Activated CD8-positive, alpha-beta memory T cell treated with anti-CD3 and anti-CD28 coated beads, Interleukin-2, amount 50 U/mL, for 48 hours (primary cell): ENCODE results near the gene TTC29.

ENCODE experiments used
- DNase-seq: peaks from one replicate; pipeline ENCODE4 v3.0.0-alpha.2; 2020

Gene TTC29, protein sequence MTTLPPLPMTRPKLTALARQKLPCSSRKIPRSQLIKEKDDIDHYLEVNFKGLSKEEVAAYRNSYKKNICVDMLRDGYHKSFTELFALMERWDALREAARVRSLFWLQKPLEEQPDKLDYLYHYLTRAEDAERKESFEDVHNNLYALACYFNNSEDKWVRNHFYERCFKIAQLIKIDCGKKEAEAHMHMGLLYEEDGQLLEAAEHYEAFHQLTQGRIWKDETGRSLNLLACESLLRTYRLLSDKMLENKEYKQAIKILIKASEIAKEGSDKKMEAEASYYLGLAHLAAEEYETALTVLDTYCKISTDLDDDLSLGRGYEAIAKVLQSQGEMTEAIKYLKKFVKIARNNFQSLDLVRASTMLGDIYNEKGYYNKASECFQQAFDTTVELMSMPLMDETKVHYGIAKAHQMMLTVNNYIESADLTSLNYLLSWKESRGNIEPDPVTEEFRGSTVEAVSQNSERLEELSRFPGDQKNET

DNA sequence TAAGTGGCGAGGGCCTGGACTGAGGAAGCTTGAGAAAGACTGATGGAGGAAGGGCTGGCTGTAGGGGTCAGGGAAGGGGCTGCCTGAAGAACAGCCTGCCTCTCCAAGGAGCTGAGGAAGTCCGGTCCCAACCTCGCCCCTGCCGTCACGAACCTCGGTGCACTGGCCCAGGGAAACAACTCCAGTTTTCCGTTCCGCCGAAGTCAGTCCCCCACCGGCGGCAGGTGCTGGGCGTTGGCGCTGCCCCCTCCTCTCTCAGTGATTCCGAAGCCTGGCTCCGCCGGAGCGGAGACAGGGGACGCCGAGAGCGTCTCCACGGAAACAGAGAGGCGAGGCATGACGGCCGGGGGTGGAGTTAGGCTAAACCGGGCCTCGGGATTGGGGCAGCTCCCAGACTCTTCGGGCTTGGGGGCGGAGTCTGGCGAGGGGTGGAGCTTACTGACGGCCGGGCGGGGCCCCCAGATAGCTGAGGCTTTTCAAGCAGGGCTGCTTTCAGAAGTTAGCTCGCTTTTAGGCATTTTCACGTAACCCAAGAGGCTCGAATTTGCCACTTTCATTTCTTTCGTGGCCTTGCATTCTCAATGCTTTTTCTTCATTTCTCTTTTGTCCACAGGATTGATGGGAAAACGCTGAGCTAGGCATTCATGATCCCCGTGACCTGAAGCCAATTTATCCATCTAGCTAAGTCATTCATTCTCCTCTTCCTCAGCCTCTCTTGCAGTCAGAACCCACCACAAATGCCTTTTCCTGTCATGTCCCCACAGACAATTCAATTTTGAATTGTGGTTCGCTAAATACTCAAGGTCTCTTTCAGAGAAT lies at the start of gene TTC29:
Gene TTC29 (minus strand): TSS at position 309 of the 819 bp plus-strand sequence. CDS start 5,969 bp downstream, outside the sequence.
- peak; percentile 89 for DNase-seq

DNA sequence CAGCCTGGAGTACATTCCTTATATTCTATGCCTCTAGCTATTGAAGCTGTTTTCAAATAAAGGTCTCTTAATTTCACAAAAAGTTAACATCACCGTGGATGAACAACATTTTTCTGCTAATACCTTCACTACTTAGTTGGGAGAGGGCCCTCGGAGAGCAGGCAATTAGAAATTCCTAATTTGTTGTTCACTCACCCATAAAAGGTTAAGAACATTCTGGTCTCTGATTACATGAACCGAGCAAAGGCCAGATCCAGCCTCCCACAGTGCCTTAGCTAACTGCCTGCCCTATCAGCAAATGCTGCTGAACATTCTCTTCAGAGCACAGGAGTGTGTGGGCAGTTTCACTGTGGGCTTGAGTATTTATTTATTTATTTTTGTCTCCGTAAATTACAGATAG lies 36.0 kb upstream of the TTC29 start:
- no peak for DNase-seq

DNA sequence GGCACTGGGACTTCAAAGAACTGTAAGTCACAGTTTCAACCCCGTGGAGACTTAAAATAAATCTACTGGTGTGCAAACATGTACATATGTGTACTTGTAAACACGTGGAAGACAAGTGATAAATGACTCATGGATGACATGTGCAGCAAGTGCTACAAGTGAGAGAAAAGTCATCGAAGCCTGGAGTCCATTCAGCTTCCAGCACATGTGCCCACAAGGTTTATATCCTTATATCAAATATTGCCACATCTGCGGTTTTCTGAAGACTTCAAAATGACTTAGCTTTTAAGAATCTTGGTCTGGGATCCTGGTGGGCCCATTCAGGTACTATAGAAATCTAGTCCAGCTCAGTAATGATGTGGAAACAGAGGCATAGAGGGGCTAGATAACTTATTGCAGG lies 33.0 kb upstream of the TTC29 start:
- no peak for DNase-seq

DNA sequence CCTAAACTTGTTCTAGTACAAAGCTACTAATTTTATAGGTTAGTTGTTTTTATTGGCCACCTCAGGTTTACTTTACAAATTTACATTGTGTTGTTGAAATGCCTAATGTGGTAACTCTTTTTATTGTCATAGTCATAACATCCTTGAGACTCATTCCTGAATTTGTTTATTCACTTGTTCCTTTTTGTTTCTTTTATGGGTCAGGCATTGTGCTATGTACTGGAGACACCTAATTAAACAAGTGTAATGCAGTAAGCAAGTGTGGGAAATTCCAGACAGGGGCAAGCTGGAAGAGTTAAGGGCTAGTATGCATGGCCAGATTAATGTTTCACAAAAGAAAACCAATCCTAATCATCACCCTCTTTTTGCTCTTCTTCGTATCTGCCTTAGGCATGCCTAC lies 30.5 kb upstream of the TTC29 start:
- DNase-seq = no peak

DNA sequence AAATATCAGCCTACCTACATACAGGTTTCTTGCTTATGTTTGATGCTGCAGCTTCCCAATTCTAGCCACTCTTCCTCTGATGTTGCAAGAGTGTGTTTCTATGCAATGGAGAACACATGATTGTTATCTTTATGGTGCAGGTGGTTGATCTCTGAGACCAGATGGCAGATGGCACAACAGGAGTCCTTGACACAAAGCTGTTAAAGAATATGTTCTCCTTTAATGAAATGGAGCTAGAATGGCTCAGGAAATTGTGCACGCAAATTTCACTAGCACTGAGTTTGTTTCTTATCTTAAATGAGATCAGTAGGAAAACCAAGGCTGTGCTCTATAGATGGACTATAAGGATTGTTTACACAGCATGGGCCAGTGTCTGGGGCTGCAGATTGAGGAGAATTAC lies 29.9 kb upstream of the TTC29 start:
- no peak for DNase-seq

DNA sequence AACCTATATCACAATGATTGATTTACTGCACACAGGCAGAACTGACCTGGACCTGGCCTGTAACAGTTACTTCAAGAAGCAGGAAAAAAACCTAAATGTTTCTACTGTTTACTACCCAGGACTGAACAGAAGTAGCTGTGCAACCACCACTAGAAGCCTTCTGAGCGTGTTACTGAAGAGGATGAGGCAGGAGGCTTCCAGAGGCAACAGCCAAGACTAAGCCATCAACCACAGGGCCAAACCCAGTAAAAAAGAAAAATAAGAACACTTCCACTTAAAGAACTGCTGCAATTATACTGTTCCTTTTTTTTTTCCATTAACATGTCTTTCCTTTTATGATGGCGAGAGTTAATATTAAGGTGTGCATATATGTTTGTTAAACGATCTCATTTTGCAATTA lies 29.4 kb upstream of the TTC29 start:
- DNase-seq = no peak

DNA sequence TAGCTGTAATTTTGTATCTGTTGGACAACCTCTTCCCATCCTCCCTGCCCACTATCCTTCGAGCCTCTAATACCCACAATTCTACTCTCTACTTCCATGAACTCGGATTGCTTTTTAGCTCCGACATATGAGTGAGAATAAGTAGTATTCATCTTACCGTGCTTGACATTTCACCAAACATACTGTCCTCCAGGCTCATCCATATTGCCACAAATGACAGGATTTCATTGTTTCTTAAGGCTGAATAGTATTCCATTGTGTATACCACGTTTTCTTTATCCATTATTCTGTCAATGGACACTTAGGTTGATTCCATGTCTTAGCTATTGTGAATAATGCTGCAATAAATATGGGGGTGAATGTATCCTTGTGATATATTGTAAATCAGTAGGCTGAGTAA lies 26.4 kb upstream of the TTC29 start:
- no peak for DNase-seq

DNA sequence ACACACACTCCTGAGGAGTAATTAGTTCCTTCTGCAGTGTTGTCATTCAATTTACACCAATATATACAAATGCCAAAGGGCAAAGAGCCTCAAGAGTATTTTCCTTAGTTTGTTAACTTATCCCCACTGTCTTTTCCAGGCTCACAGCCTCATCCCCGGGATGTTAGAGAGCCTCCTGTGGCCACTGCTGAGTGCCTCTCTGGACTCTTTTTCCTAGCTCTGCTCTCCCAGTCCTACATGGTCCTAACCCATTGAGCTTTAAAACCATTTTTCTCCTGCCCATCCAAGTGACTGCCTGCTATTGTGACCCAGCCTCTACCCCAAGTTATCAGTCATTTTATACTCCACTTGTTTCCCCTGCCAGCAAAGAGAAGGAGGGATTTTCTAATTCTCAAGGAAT lies 23.5 kb upstream of the TTC29 start:
- DNase-seq = no peak

DNA sequence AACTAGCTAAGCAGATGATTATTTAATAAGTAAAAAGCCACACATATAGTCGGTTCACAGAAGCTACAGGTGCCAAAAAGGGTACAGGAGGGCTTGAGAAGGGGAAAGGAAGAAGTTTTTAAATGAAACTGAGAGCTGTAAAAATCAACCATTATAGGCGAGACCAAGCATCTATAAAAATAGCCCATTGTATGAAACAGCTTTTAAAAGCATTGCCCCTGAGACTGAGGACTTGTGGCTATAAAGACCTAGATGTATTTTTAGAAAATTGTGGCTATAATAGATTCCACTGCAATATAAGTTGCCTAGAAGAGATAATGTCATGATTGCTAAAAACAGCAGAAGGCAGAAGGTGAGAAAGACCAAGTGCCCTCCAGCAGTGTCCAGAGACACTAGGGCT lies 15.0 kb upstream of the TTC29 start:
- DNase-seq = no peak

DNA sequence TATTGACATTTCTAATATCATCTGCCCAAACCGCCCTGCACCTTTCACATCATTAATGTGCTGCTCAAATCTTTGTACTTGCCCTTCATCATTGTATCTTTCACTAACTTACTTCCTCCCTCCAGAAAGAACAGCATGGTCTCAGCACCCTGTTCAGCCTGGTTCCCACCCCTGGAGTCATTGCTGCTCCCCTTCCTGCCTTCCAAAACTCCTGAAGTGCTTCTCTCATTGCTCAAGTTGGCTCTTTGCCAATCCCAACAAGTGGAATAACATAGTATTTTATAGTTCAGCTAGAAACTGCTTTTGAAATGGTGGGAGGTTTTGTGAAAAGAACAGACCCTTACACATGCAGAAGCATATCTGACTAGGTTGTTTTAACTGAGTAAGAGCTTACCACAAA lies 14.0 kb upstream of the TTC29 start:
- DNase-seq = no peak

DNA sequence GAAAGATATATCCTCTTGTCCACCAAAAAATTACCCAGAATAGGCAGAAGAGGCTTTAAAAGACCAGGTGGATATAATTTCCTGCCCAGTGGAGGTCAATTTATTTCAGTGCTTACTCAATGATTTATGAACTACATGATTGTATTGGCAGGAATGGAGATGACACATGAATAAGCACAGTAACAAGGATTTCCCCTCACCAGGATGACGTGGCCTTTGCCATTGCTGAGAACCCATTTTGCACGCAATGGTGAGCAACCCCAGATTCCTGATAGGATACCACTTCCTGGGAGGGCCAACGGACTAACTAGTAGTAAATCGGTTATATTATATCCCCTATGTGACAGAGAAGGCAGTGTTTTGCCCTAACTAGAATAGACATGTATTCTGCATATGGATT lies 11.6 kb upstream of the TTC29 start:
- DNase-seq = no peak

DNA sequence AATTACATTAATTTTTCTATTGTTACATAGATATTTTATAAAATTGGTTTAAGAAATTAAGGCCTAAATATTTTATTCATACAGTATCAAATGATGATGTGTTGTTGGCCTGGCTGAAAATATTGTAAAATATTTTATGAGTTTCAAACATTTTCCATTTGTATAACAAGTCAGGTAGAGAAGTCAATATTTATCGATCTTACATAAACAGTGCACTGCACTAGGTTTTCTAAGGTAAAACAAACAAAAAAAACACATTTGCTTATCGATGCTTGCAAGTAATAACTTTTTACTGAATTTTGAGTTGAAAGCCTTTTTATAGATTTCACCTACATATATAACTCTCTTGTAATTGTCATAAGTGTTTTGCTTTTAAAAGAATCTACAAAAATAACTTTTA lies 7.2 kb upstream of the TTC29 start:
- no peak for DNase-seq

DNA sequence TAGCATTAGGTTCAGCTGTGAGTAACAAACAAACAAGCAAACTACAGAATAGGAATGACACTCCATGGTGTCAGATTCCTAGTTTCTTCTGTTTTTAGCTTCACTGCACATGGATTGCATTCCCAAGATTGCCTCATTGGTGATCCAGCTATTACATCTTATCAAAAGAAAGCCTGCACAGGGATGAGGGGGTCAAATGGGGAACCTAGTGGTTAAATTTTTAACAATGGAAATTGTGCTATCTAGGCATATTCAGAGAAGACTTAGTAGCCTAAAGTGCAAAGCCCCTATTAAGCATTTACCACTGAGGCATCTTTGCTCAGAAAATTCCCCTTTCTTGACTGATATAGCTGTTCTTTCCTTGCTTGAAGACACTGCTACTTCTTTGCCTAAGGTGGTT lies 3.9 kb upstream of the TTC29 start:
- no peak for DNase-seq

DNA sequence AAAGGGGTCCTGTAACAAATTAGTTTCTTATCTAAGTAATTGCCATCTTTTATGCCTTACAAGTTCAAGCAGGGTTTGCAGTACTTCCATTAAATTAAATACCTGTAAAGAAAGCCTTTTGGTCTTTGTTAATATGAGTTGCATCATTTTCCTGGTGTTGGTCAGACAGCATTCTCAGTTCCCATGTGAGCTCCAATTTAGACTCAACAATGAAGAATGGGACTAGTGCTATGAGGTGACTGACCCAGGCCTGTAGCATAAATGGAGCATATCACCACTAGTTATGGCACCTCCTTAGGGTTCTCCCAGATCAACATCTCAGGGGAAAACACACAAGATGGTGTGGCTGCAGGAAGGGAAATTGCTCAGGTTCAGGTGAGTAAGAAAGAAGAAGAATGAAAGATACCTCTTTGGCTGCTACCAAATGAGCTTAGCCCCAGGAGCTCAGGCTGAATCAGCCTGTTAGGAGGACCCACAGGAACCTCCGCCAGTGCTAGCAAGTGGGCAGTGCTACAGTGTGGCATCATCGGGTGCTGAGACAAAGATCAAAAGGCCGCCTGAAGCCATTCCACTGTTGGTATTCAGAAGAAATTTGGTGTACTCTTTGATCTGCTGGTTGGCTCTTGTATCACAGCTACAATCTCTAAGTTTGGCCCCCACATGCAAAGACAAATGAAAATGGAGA lies 1.8 kb downstream of the TTC29 start:
- no peak for DNase-seq

DNA sequence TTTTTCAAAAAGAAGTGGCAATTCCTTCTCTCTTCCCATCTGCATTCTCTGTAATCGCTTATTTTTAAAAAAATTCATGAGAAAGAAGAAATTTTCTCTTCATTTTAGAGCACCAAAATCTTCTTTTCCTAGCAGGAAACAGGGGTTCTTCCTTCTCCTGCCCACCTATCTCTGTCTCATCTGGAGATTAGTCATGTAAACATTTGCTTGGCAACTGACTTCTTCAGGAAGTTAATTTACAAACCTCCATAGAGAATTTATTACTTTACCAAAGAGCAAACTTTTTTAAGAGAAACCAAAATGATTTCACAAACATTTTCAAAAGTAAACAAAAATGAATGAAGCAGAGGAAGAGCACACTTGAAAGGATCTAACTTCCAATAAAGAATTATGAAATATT lies 13.5 kb downstream of the TTC29 start:
- no peak for DNase-seq

DNA sequence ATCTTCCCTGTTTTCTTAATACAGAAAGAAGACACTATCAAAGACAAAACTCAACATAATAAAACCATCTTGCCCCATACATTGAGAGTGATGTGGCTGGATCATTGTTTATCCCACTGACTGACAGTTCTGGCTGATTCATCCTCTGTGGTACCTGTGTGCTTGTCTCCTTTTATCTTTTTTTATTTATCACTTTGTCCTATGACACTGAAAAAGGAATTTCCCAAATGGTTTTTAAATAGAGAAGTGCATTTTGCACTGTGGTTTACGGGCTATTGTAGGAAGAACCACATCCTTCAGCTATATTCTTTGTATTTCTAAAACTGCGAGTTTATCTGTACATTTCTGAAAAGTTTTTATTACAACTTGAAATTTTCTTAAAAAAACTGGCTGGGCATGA lies 15.0 kb downstream of the TTC29 start:
- no peak for DNase-seq

DNA sequence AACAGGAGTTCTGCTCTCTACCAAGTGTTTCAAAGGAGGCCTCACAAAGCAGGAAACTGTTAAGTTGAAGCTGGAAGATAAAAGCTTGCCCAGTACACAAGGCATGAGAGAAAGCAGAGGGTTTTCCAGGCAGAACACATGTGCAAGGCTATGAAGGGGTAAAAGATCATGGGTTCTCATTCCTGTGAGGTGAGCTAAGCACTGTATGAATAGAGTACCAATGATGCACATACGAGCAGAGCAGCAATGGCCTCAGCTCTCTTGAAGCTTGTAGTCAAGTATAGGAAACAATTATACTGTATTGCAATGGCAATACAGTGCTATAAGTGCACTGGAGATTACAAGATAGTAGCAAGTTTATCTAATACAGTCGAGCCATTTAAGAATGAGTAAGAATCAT lies 18.0 kb downstream of the TTC29 start:
- DNase-seq = no peak

DNA sequence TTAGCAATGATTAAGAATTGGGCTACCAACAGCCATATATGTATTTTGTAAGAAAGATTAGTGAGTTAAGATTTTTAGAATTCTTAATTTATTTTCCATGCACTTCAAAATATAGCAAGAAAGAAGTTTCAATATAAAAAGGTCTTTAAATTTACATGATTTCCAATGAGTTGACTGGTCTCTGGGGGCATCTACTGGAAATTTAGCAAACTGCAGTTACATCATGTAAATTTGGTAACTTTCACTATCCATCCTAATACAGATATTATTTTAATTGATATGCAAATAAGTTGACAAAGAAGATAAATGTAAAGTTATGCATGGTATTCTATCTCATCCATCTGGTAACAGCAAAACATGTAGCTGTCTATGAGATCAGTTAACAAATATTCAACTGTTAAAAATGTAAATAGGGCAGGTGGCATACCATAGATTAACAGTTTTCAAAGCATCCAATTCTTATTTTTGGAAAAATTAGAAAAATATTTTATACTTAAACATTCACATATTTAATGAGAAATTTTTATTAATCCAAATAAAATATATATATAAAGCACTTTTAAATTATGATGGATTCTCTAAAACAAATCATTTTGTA lies 29.1 kb downstream of the TTC29 start:
- DNase-seq = no peak

DNA sequence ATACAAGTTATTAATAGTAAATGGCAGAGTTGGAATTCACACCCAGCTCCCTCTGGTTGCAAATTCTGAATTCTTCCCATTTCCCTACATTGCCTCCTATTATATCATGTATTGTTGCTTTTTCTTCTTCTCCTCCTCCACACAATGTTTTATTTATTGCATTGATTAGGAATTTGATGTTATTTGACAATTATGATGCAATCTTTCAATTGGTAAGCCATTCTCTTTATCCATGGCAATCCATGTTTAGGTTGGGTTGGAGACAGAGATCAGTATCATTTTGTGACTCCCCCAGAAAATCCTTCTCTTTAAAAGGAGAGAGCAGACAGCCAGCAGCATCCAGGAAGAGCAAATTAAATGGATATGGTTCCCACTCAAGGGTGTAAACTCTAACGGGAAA lies 30.5 kb downstream of the TTC29 start:
- no peak for DNase-seq

DNA sequence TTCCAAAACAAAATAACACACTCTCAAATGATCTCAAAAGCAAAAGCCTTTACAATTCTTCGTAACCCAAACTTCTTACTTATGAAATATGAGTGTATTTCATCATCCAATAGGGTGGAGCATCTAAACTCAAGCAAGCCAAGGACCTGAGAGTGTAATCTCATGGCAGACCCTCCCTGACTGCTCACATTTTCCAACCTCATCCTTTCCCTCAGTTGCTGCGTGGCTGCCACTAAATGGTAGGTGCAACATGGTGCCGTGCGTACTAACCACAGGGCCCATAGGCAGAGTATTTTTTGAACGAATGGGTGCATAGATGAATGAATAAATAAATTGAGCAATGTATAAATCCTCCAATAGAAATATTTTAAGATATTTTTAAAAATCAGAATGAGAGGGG lies 45.4 kb downstream of the TTC29 start:
- DNase-seq = no peak

DNA sequence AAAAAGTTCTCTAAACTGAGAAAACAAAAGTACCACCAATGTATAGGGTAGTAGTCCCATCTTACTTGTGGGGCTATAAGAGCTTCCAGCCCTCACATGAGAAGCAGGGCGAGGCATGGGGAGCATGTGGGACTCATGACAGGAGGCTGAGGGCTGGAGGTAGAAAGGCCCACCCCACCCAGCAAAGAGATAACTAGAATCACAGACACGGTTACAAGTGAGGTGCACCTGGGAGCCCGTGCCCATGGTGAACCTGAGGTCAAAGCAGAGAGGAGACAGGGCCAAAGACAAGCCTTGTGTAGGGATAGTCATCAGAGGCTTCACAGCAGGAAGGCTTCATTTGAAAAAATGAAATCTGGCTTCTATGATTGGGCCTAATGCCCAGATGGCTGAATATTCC lies 55.4 kb downstream of the TTC29 start:
- no peak for DNase-seq

DNA sequence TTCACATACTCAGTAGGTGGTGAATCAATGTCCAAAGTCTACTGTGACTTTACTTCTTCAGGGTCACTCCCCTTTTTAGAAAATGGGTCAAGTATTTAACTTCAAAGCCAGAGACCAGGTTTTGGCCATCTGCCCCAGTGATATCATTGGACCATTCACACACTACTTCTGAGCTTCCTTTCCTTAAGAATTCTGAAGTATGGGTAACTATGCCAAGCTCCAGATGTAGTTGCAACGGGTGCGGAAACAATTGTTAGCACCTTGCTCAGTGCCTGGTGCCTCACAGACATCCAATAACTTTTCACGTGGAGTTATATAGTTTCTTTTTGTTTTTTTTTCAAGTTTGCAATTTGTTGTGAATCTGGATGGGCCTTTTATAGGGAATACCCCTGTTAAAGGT lies 62.6 kb downstream of the TTC29 start:
- no peak for DNase-seq

DNA sequence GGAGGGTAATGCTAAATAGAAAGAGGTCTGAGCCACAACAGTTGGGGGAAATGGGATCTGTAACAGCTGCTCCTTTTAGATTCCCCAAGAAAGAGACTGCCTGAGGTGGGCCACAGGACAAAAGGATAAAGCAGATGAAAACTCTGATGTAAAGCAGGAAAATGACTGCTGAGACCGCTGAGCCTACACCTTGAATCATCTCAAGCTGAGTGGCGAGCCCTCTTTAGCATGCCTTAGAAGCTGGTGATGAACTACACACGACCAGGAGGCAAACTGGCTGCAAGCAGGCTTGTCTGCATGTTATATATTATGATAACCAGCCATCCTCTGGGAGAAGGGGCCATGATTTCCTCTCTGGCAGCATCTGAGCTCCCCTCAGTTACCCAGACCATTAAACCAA lies 88.4 kb downstream of the TTC29 start:
- no peak for DNase-seq
